Peyer's patch (tissue), 4 donors: ENCODE measurements around the gene PLEKHN1. TPM values are rescaled to one million over a fixed set of nuclear protein-coding genes. Genes with fewer than 3 reads are reported as not detected.

Experiments used
- DNase-seq, 3 donors: peaks; one replicate each; pipeline ENCODE4 v3.0.0-alpha.2; 2017 to 2019
- H3K27ac ChIP-seq, 4 donors: fragments of 200-600 bp; sonication (generic); one replicate each; pipeline ENCODE4 v1.5.1; 2016 to 2019
- H3K27me3 ChIP-seq, 2 donors: fragments of 200-600 bp; sonication (generic); one replicate each; pipeline ENCODE4 v1.5.1; 2019
- H3K36me3 ChIP-seq, 3 donors: fragments of 200-600 bp; sonication (generic); one replicate each; pipeline ENCODE4 v1.5.1; 2016 to 2019
- H3K4me1 ChIP-seq, 4 donors: fragments of 200-600 bp; sonication (generic); one replicate each; pipeline ENCODE4 v1.5.1; 2016 to 2019
- H3K4me3 ChIP-seq, 4 donors: fragments of 200-600 bp; sonication (generic); 1 replicate in 3 of 4; 2 replicates in 1 of 4; pipeline ENCODE4 v1.5.1; 2016 to 2019; ENCODE audit warnings: mild to moderate bottlenecking in 1 of 4
- H3K9me3 ChIP-seq, 4 donors: fragments of 200-600 bp; sonication (generic); one replicate each; pipeline ENCODE4 v1.5.1; 2016 to 2019; ENCODE audit warnings: mild to moderate bottlenecking in 1 of 4
- POLR2A ChIP-seq, 2 donors: fragments of 450-650 bp; IDR thresholded peaks; one replicate each; pipeline ENCODE4 v1.5.1; 2017; ENCODE audit warnings: antibody characterized with exemption in 2 of 2, mild to moderate bottlenecking in 2 of 2, moderate library complexity in 2 of 2
- total RNA-seq, 4 donors: library from RNA; depleted of rRNA; stranded (reverse); fragments of >200 nt; gene quantifications; one replicate each; pipeline ENCODE4 v1.1.0, GENCODE V29; 2016
- TF ChIP-seq, protein P1 (sequence below), 6 experiments: fragments of 450-650 bp in 4 of 6; fragments of 200-600 bp in 2 of 6; sonication (generic) in 1 of 6; IDR thresholded peaks; one replicate each; pipeline ENCODE4 v1.5.1; 2017 to 2019; ENCODE audit warnings: antibody characterized with exemption in 6 of 6, mild to moderate bottlenecking in 3 of 6, moderate library complexity in 1 of 6

Gene PLEKHN1
- total RNA-seq, 4 donors from 2014 or later, result 0.40 to 0.83 (median 0.47) TPM; not detected in 1

GRCh38 chr1:1003618-1004419 is 37.5 kb downstream of the PLEKHN1 start:
- H3K27ac ChIP-seq, result no peak overlapping the region

DNA sequence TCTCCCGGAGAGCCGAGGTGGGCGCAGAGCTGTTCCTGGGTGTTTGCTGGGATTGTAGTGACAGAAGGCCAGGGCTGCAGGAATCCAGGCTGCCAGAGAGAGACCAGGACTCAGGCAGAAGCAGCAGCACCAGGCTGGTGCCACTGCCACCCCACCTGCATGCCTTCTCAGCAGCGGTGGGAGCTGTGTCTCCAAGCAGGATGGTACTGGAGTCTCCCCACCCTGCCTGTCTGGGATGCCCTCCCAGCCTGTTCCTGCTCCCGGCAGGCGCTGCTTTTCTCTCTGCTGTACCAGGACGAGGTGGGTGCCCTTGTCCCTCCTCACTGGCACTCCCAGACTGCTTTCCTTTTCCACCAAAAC is 38.1 kb downstream of the PLEKHN1 start:
- H3K4me3 ChIP-seq, result peak overlapping the region in 1 of 4 donors; percentile 48
- DNase-seq, result peak in 1 of 3 donors; percentile 46
- peaks cover 0 to 9% of the 10 kb centered on the region in 2 donors for H3K27me3 ChIP-seq
- no peak overlapping the region for H3K27ac ChIP-seq
- TF ChIP-seq, protein P1, sequence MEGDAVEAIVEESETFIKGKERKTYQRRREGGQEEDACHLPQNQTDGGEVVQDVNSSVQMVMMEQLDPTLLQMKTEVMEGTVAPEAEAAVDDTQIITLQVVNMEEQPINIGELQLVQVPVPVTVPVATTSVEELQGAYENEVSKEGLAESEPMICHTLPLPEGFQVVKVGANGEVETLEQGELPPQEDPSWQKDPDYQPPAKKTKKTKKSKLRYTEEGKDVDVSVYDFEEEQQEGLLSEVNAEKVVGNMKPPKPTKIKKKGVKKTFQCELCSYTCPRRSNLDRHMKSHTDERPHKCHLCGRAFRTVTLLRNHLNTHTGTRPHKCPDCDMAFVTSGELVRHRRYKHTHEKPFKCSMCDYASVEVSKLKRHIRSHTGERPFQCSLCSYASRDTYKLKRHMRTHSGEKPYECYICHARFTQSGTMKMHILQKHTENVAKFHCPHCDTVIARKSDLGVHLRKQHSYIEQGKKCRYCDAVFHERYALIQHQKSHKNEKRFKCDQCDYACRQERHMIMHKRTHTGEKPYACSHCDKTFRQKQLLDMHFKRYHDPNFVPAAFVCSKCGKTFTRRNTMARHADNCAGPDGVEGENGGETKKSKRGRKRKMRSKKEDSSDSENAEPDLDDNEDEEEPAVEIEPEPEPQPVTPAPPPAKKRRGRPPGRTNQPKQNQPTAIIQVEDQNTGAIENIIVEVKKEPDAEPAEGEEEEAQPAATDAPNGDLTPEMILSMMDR (IDR thresholded peaks at IDR 0.05), result no peak
- no peak for TF ChIP-seq POLR2A (IDR thresholded peaks at IDR 0.05)
- no peaks in the 10 kb centered on the region for H3K36me3 ChIP-seq
- peaks cover 3 to 56% (median 23%) of the 10 kb centered on the region in 4 donors for H3K4me1 ChIP-seq
- no peaks in the 10 kb centered on the region for H3K9me3 ChIP-seq

More at GRCh38 chr1:1003618-1004419, 37.5 kb downstream of the PLEKHN1 start:
- Histone ChIP-seq H3K4me3 (no peak overlapping the region), H3K4me1 (peaks cover 3 to 61% (median 28%) of the 10 kb centered on the region in 4 donors), H3K9me3 (no peaks in the 10 kb centered on the region), H3K27me3 (peaks cover 0 to 15% of the 10 kb centered on the region in 2 donors), H3K36me3 (no peaks in the 10 kb centered on the region)
- TF ChIP-seq POLR2A (IDR thresholded peaks at IDR 0.05), result no peak
- TF ChIP-seq, protein P1 (IDR thresholded peaks at IDR 0.05), result no peak
- DNase-seq, result peak in 1 of 3 donors; percentile 45

GRCh38 chr1:1004780-1005697 is 38.8 kb downstream of the PLEKHN1 start:
- H3K36me3 ChIP-seq, result no peaks in the 10 kb centered on the region
- H3K9me3 ChIP-seq, result no peaks in the 10 kb centered on the region
- H3K27me3 ChIP-seq, result peaks cover 0 to 2% of the 10 kb centered on the region in 2 donors
- peak overlapping the region in 3 of 4 donors; percentile 63 to 96 (median 88) for H3K27ac ChIP-seq
- TF ChIP-seq POLR2A (IDR thresholded peaks at IDR 0.05), result peak in 1 of 2 donors; percentile 7
- TF ChIP-seq, protein P1 (IDR thresholded peaks at IDR 0.05), result no peak
- H3K4me3 ChIP-seq, result peak overlapping the region in 2 of 4 donors; percentile 48 to 51
- peak in 1 of 3 donors; percentile 68 for DNase-seq
- peaks cover 3 to 51% (median 18%) of the 10 kb centered on the region in 4 donors for H3K4me1 ChIP-seq

- no peaks in the 10 kb centered on the region for H3K27me3 ChIP-seq
These were observed 39.6 kb downstream of the PLEKHN1 start for GRCh38 chr1:1005774-1006304.

More at GRCh38 chr1:1005774-1006304, 39.6 kb downstream of the PLEKHN1 start:
- no peak for TF ChIP-seq POLR2A (IDR thresholded peaks at IDR 0.05)
- TF ChIP-seq, protein P1 (IDR thresholded peaks at IDR 0.05), result no peak
- peak overlapping the region in 2 of 4 donors; percentile 48 to 51 for H3K4me3 ChIP-seq
- no peaks in the 10 kb centered on the region for H3K36me3 ChIP-seq
- DNase-seq, result peak in 1 of 3 donors; percentile 46
- peak overlapping the region in 3 of 4 donors; percentile 63 to 96 (median 88) for H3K27ac ChIP-seq
- H3K9me3 ChIP-seq, result no peaks in the 10 kb centered on the region
- peaks cover 3 to 43% (median 14%) of the 10 kb centered on the region in 4 donors for H3K4me1 ChIP-seq
